IPS-18a (cell line): ENCODE results near the gene RFC1.

Experiments
- H3K27ac ChIP-seq: one replicate; pipeline ENCODE4 v1.5.1; 2013; ENCODE audit warnings: low read length
- H3K27me3 ChIP-seq: one replicate; pipeline ENCODE4 v1.6.1; 2013; ENCODE audit warnings: mild to moderate bottlenecking, low read length; ENCODE audit not compliant: control insufficient read depth, insufficient read depth
- H3K36me3 ChIP-seq: one replicate; pipeline ENCODE4 v1.6.1; 2013; ENCODE audit warnings: low read depth, low read length; ENCODE audit not compliant: control insufficient read depth
- H3K4me1 ChIP-seq: one replicate; pipeline ENCODE4 v1.6.1; 2013; ENCODE audit warnings: low read depth, low read length; ENCODE audit not compliant: control insufficient read depth
- H3K4me3 ChIP-seq: one replicate; pipeline ENCODE4 v1.5.1; 2013; ENCODE audit warnings: low read length
- H3K9ac ChIP-seq: one replicate; pipeline ENCODE4 v1.6.1; 2013; ENCODE audit warnings: mild to moderate bottlenecking, low read length, moderate library complexity
- H3K9me3 ChIP-seq: one replicate; pipeline ENCODE4 v1.6.1; 2013; ENCODE audit warnings: low read depth, low read length; ENCODE audit not compliant: control insufficient read depth

The RFC1 gene

DNA sequence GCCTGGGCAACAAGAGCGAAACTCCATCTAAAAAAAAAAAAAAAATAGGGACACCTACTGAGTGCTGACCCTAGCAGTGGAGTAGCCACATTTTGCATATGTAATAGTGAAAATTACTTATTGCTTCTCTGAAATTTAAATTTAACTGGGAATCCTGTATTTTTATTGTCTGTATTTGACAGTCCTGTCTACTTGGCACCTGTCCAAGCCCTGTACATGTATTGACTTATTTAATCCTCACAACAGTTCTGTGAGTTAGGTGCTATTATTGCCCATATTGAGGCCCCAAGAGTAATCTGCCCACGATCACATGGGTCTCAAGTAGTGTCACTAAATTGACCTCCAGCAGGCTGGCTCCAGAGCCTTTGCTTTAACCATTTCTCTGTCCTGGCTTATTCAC lies 102.3 kb downstream of the RFC1 start:
- no peaks in the 10 kb centered on the region for H3K9me3 ChIP-seq
- no peak overlapping the region for H3K27ac ChIP-seq
- no peaks in the 10 kb centered on the region for H3K27me3 ChIP-seq
- H3K4me1 ChIP-seq = no peaks in the 10 kb centered on the region
- no peak overlapping the region for H3K9ac ChIP-seq
- H3K36me3 ChIP-seq = no peaks in the 10 kb centered on the region
- H3K4me3 ChIP-seq = no peak overlapping the region

DNA sequence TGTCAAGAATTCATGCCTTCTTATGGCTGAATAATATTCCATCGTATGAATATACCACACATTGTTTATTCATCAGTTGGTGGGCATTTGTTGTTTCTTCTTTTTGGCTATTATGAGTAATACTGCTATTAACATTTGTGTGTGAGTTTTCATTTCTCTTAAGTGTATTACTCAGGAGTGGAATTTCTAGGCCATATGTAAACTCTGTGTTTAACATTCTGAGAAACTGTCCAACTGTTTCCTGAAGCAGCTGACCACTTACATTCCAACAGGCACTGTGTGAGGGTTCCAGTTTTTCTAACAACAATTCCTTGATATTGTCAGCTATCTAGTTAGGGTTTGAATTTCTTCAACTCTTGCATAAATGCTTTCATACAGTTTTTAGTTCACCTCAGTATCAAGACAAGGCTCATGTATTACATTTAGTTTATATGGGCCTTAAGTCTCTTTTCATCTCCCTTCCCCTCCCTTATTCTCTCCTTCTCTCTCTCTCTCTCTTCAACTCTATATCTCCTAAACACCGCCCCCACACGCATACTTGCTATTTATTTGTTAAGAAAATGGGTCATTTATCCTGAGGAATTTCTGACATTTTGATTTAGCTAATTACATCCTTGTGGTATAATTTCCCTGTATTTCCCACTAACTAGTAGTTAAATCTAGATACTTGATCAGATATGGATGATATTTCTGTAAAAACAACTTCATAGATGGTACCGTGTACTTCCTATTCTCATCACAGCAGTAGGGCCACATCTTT lies 106.4 kb downstream of the RFC1 start:
- Histone ChIP-seq H3K9ac (no peak overlapping the region), H3K27ac (no peak overlapping the region), H3K4me1 (no peaks in the 10 kb centered on the region), H3K4me3 (no peak overlapping the region), H3K9me3 (no peaks in the 10 kb centered on the region), H3K36me3 (peaks cover 4% of the 10 kb centered on the region), H3K27me3 (no peaks in the 10 kb centered on the region)

DNA sequence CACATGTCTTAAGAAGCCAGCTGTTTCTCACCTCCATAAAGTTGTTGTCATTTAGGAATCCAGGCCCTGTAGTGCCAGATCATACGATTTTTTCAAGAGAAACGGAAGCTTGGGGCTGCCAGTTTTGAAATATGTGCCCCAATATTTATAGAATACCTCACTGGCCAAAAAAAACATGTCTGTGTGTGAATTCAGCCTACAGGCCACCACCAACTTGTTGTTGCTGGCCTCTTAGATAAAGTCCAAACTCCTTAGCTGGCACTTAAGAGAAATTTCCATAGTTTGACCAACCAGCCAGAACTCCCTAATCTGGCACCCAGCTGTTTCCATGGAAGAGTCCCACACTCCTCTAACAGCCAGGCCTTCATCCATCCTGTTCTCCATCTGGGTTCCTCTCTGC lies 109.7 kb downstream of the RFC1 start:
- Histone ChIP-seq H3K4me3 (no peak overlapping the region), H3K9me3 (no peaks in the 10 kb centered on the region), H3K4me1 (no peaks in the 10 kb centered on the region), H3K9ac (no peak overlapping the region), H3K27ac (no peak overlapping the region), H3K36me3 (peaks cover 4% of the 10 kb centered on the region), H3K27me3 (no peaks in the 10 kb centered on the region)

DNA sequence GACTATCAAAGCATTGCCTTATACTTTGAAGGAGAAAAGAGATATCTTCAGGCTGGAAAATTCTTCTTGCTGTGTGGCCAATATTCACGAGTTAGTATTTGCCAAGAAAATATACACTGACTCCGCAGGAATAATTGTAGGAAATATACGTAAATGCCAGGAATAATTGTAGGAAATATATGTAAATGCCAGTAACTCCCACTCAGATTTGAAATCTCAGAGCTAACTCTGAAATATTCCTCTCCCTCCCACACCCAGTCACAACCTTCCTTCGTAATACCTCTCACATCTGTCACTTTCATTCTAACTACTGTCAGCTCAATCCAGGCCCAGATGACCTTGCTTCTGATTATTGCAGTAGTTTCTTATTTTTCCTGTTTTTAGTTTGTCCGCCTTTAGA lies 110.3 kb downstream of the RFC1 start:
- Histone ChIP-seq H3K36me3 (peaks cover 4% of the 10 kb centered on the region), H3K4me3 (no peak overlapping the region), H3K27me3 (no peaks in the 10 kb centered on the region), H3K9ac (no peak overlapping the region), H3K27ac (no peak overlapping the region), H3K4me1 (no peaks in the 10 kb centered on the region), H3K9me3 (no peaks in the 10 kb centered on the region)

DNA sequence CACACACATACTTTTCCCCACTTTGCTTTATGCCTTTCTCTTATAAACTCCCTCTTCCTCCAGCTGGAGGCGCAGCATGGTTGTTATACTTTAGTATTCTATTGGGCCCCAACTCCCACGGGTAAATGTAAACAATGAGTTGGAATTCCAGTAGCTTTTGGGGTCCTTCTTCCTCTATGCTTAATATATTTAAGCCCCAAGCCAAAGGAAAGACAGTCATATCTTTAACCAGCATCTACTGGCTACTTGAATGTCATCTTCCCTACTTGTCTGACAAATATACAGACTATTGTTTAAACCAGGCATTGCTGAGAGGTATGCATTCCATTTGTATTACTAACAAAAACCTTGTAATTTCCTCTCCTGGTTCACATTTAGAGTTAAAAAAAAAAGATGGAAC lies 110.9 kb downstream of the RFC1 start:
- H3K4me3 ChIP-seq = no peak overlapping the region
- no peak overlapping the region for H3K27ac ChIP-seq
- H3K9me3 ChIP-seq = no peaks in the 10 kb centered on the region
- H3K4me1 ChIP-seq = no peaks in the 10 kb centered on the region
- peaks cover 4% of the 10 kb centered on the region for H3K36me3 ChIP-seq
- no peak overlapping the region for H3K9ac ChIP-seq
- H3K27me3 ChIP-seq = no peaks in the 10 kb centered on the region

- peaks cover 7% of the 10 kb centered on the region for H3K9me3 ChIP-seq
- no peaks in the 10 kb centered on the region for H3K27me3 ChIP-seq
- no peak overlapping the region for H3K27ac ChIP-seq
- no peak overlapping the region for H3K4me3 ChIP-seq
- H3K9ac ChIP-seq = no peak overlapping the region
- H3K36me3 ChIP-seq = peaks cover 3% of the 10 kb centered on the region
- no peaks in the 10 kb centered on the region for H3K4me1 ChIP-seq
These were observed 122.7 kb downstream of the RFC1 start for GRCh38 chr4:39243462-39243861.
